HL-60 (cell line): ENCODE data around the gene SCN5A.
A peak's percentile ranks its signal among the peaks of the same experiment; 100 is the strongest.

Source experiments
- DNase-seq, 2 experiments: peaks; one replicate each; pipeline ENCODE4 v3.0.0-alpha.2; 2010 to 2020; ENCODE audit warnings: low read depth in 1 of 2, low spot score in 1 of 2
- H3K27ac ChIP-seq: fragments of 250-450 bp; sonication (Bioruptor Pico); replicated peaks from 2 replicates; pipeline ENCODE4 v1.5.1; 2020; ENCODE audit warnings: mild to moderate bottlenecking, moderate library complexity
- H3K27me3 ChIP-seq: fragments of 250-450 bp; sonication (Bioruptor Pico); 2 replicates; pipeline ENCODE4 v1.5.1; 2021; ENCODE audit warnings: mild to moderate bottlenecking, moderate library complexity; ENCODE audit not compliant: insufficient read depth, poor library complexity, severe bottlenecking
- H3K4me3 ChIP-seq: replicated peaks from 2 replicates; pipeline ENCODE4 v1.5.1; 2011; ENCODE audit warnings: mild to moderate bottlenecking, control low read depth, low read length; ENCODE audit not compliant: insufficient read depth
- CTCF ChIP-seq: IDR thresholded peaks from one replicate; pipeline ENCODE4 v1.5.1; 2011; ENCODE audit warnings: low read length, control low read depth, inconsistent platforms; ENCODE audit not compliant: insufficient read depth
- GABPA ChIP-seq: IDR thresholded peaks from 2 replicates; pipeline ENCODE4 v1.6.1; 2012; ENCODE audit warnings: low read depth
- POLR2AphosphoS5 ChIP-seq: IDR thresholded peaks from 2 replicates; pipeline ENCODE4 v1.6.1; 2012; ENCODE audit warnings: low read depth
- REST ChIP-seq: IDR thresholded peaks from 2 replicates; pipeline ENCODE4 v1.6.1; 2012; ENCODE audit warnings: low read depth; ENCODE audit not compliant: insufficient replicate concordance
- SPI1 ChIP-seq: IDR thresholded peaks from 2 replicates; pipeline ENCODE4 v1.6.1; 2012; ENCODE audit warnings: low read depth, mild to moderate bottlenecking, borderline replicate concordance

Gene SCN5A

GRCh38 chr3:38579551-38580449, 69.7 kb downstream of the SCN5A start:
- Histone ChIP-seq H3K4me3 (no peak overlapping the region), H3K27me3 (no peaks in the 10 kb centered on the region), H3K27ac (no peak overlapping the region)
- TF ChIP-seq REST (no peak), GABPA (no peak), CTCF (no peak), POLR2AphosphoS5 (no peak), SPI1 (no peak)
- DNase-seq, result peak in 1 of 2 experiments; percentile 6

- H3K4me3 ChIP-seq, result no peak overlapping the region
- TF ChIP-seq GABPA (no peak), REST (no peak), POLR2AphosphoS5 (no peak), SPI1 (no peak), CTCF (no peak)
- H3K27ac ChIP-seq, result no peak overlapping the region
- no peaks in the 10 kb centered on the region for H3K27me3 ChIP-seq
- DNase-seq, result no peak
These were observed 70.3 kb downstream of the SCN5A start for GRCh38 chr3:38579141-38579540.

- Histone ChIP-seq H3K27me3 (no peaks in the 10 kb centered on the region), H3K4me3 (no peak overlapping the region), H3K27ac (no peak overlapping the region)
- DNase-seq, result no peak
- no peak for TF ChIP-seq REST
- no peak for TF ChIP-seq SPI1
- no peak for TF ChIP-seq CTCF
- no peak for TF ChIP-seq POLR2AphosphoS5
- no peak for TF ChIP-seq GABPA
These were observed 70.9 kb downstream of the SCN5A start for GRCh38 chr3:38578551-38578950.
